Endothelial cell of umbilical vein (primary cell): ENCODE data around the gene TMEM120B. TPM values are rescaled to one million over a fixed set of nuclear protein-coding genes. Genes with fewer than 3 reads are reported as not detected.

Experiments used
- BruUV-seq: library from RNA; stranded (reverse); fragments of 400-500 nt; replicated peaks from 2 replicates; lab custom pipeline; 2021; lab: Mats Ljungman, UMichigan
- CTCF ChIA-PET: fragments of 300-600, 350-600 bp; sonication (Branson Sonifier 250); formaldehyde crosslinking; loops from one replicate; lab custom pipeline; 2021; ENCODE audit warnings: antibody characterized with exemption, inconsistent platforms; lab: Charles Lee
- POLR2A ChIA-PET: fragments of 300-600, 350-600 bp; sonication (Branson Sonifier 250); formaldehyde crosslinking; loops from one replicate; lab custom pipeline; 2021; ENCODE audit warnings: antibody characterized with exemption, inconsistent platforms; lab: Charles Lee
- DNase-seq: peaks from one replicate; pipeline ENCODE4 v3.0.0-alpha.2; 2011; ENCODE audit warnings: low read depth, low spot score
- FAIRE-seq: peaks from 2 replicates; lab custom pipeline; 2011; peaks lifted over from hg19 to GRCh38; lab: Jason Lieb, UNC
- H2AFZ ChIP-seq: 2 replicates; pipeline ENCODE4 v1.6.0; 2012; ENCODE audit warnings: low read depth, low read length, control low read depth, inconsistent platforms
- H3K27ac ChIP-seq: 2 replicates; pipeline ENCODE4 v1.5.1; 2011; ENCODE audit warnings: low read depth, mild to moderate bottlenecking, control low read depth, low read length, moderate library complexity; ENCODE audit not compliant: insufficient read depth
- H3K27me3 ChIP-seq, 2 experiments: 2 replicates each; pipeline versions ENCODE4 v1.6.0 to v1.6.1; 2011; ENCODE audit warnings: low read length in 2 of 2, mixed read lengths in 1 of 2; ENCODE audit not compliant: control insufficient read depth in 2 of 2, insufficient read depth in 2 of 2
- H3K36me3 ChIP-seq, 2 experiments: 2 replicates in 1 of 2; 3 replicates in 1 of 2; pipeline ENCODE4 v1.5.1; 2011; ENCODE audit warnings: low read length in 2 of 2, mild to moderate bottlenecking in 1 of 2, moderate library complexity in 1 of 2; ENCODE audit not compliant: control insufficient read depth in 2 of 2, insufficient read depth in 2 of 2; ENCODE audit errors: extremely low read depth in 1 of 2
- H3K4me1 ChIP-seq: 3 replicates; pipeline ENCODE4 v1.5.1; 2011; ENCODE audit warnings: mild to moderate bottlenecking, low read length; ENCODE audit not compliant: control insufficient read depth, insufficient read depth; ENCODE audit errors: extremely low read depth
- H3K4me2 ChIP-seq: 2 replicates; pipeline ENCODE4 v1.6.1; 2011; ENCODE audit warnings: low read length, control low read depth, mixed read lengths; ENCODE audit not compliant: insufficient read depth
- H3K4me3 ChIP-seq, 3 experiments: fragments of 200-600 bp in 1 of 3; sonication (generic), shearing (Covaris generic) in 1 of 3; replicated peaks in 1 of 3; 2 replicates each; pipeline ENCODE4 v1.5.1; 2011 to 2016; ENCODE audit warnings: control low read depth in 3 of 3, low read length in 3 of 3, mild to moderate bottlenecking in 2 of 3, inconsistent platforms in 1 of 3, low read depth in 1 of 3, moderate library complexity in 1 of 3; ENCODE audit not compliant: insufficient read depth in 1 of 3
- H3K79me2 ChIP-seq: 2 replicates; pipeline ENCODE4 v1.6.0; 2012; ENCODE audit warnings: low read length, inconsistent platforms; ENCODE audit not compliant: control insufficient read depth, insufficient read depth
- H3K9ac ChIP-seq: replicated peaks from 2 replicates; pipeline ENCODE3; 2011; ENCODE audit warnings: low read length, control low read depth; ENCODE audit not compliant: insufficient read depth; ENCODE audit errors: extremely low read depth
- H3K9me1 ChIP-seq: replicated peaks from 3 replicates; pipeline ENCODE4 v1.6.0; 2011; ENCODE audit warnings: mild to moderate bottlenecking, low read length; ENCODE audit not compliant: control insufficient read depth, insufficient read depth; ENCODE audit errors: extremely low read depth
- H3K9me3 ChIP-seq: replicated peaks from 2 replicates; pipeline ENCODE4 v1.5.1; 2012; ENCODE audit warnings: low read length, inconsistent platforms; ENCODE audit not compliant: control insufficient read depth, insufficient read depth
- H4K20me1 ChIP-seq: replicated peaks from 2 replicates; pipeline ENCODE3; 2011; ENCODE audit warnings: mild to moderate bottlenecking, low read length; ENCODE audit not compliant: control insufficient read depth, insufficient read depth; ENCODE audit errors: extremely low read depth
- EZH2 ChIP-seq: IDR thresholded peaks from 2 replicates; pipeline ENCODE4 v1.6.1; 2012; ENCODE audit warnings: borderline replicate concordance, low read depth, mild to moderate bottlenecking, moderate library complexity, low read length, inconsistent platforms; ENCODE audit not compliant: severe bottlenecking
- GATA2 ChIP-seq: IDR thresholded peaks from 2 replicates; pipeline ENCODE4 v1.7.0; 2011; ENCODE audit warnings: low read depth, mild to moderate bottlenecking, moderate library complexity, mixed read lengths, low read length; ENCODE audit not compliant: insufficient read length, insufficient read depth
- JUN ChIP-seq: IDR thresholded peaks from 2 replicates; pipeline ENCODE4 v1.6.1; 2011; ENCODE audit warnings: borderline replicate concordance, low read depth; ENCODE audit not compliant: insufficient read length, insufficient read depth
- MAX ChIP-seq: IDR thresholded peaks from 2 replicates; pipeline ENCODE4 v1.6.1; 2011; ENCODE audit not compliant: insufficient read depth, insufficient read length
- MYC ChIP-seq: IDR thresholded peaks from one replicate; pipeline ENCODE4 v1.6.1; 2011; ENCODE audit warnings: mild to moderate bottlenecking, low read depth, low read length
- POLR2A ChIP-seq: IDR thresholded peaks from 2 replicates; pipeline ENCODE4 v1.6.1; 2012; ENCODE audit warnings: low read depth, mild to moderate bottlenecking, control low read depth, low read length
- POLR2AphosphoS5 ChIP-seq: IDR thresholded peaks from 2 replicates; pipeline ENCODE4 v1.6.1; 2012; ENCODE audit warnings: low read depth, mild to moderate bottlenecking, control low read depth, low read length, moderate library complexity; ENCODE audit not compliant: insufficient read depth
- dilution Hi-C: fragments of 300-500 bp; cut with MboI; formaldehyde crosslinking; loops from one replicate; pipeline ENCODE4 v1.15.0; 2019; ENCODE audit warnings: low sequenced_read_pairs; ENCODE audit not compliant: extremely low pct_ligation_motif_present
- intact Hi-C: fragments of 100-400 bp; cut with micrococcal nuclease; formaldehyde crosslinking; loops from one replicate; pipeline ENCODE4 v1.10.0; 2022
- polyA plus RNA-seq, 4 experiments: library from polyadenylated mRNA; depleted of rRNA in 3 of 4; stranded (reverse) in 3 of 4; unstranded in 1 of 4; fragments of >200 nt; gene quantifications; 2 replicates each; pipeline versions ENCODE4 v1.2.1 to v1.2.3, GENCODE V29; 2011 to 2012; ENCODE audit warnings: missing spikeins in 1 of 4
- total RNA-seq: library from RNA; stranded (reverse); gene quantifications from 2 replicates; pipeline ENCODE4 v1.2.3, GENCODE V29; 2021

TMEM120B gene
- total and polyA plus RNA-seq, 2 donors (not counting 3 experiments of a cell fraction or from before 2014, with no cell fraction given), result 10.4 to 12.8 TPM

- DNase-seq, result no peak
- no peak for FAIRE-seq
- no peaks in the 10 kb centered on the region for H4K20me1 ChIP-seq
- H3K4me3 ChIP-seq, result no peak overlapping the region
- no peaks in the 10 kb centered on the region for H3K36me3 ChIP-seq
- POLR2A ChIA-PET, result interaction anchor here (0.7 kb wide), 1 partner anchor 52 kb away, joined by 3 read pairs; no protein-coding TSS in a partner anchor
- peaks cover 18% of the 10 kb centered on the region for H3K4me1 ChIP-seq
- H3K9ac ChIP-seq, result no peak overlapping the region
- intact Hi-C loops (no loop called here), dilution Hi-C loops (no loop called here)
- H3K79me2 ChIP-seq, result peaks cover 12% of the 10 kb centered on the region
- CTCF ChIA-PET, result interaction anchor here (1.9 kb wide), 1 partner anchor 79 kb away, joined by 7 read pairs; no protein-coding TSS in a partner anchor
- H2AFZ ChIP-seq, result no peak overlapping the region
- H3K27ac ChIP-seq, result no peak overlapping the region
- H3K4me2 ChIP-seq, result no peak overlapping the region
- H3K9me3 ChIP-seq, result no peaks in the 10 kb centered on the region
- no peaks in the 10 kb centered on the region for H3K9me1 ChIP-seq
- H3K27me3 ChIP-seq, result no peaks in the 10 kb centered on the region
- TF ChIP-seq POLR2A, result no peak
- TF ChIP-seq EZH2, result no peak
- no peak for TF ChIP-seq MYC
- TF ChIP-seq MAX, result no peak
- no peak for TF ChIP-seq JUN
- no peak for TF ChIP-seq GATA2
- TF ChIP-seq POLR2AphosphoS5, result no peak
- no TSS peak for BruUV-seq
Observed at GRCh38 chr12:121715862-121716435, 3.4 kb downstream of the TMEM120B start.
